Measurements from ENCODE around the gene HAUS3.
"Not testable (repeated sequence)": the region's sequence is repeated elsewhere in the genome, so short reads cannot be mapped to it uniquely, and the experiment has no call there.

Gene HAUS3

DNA sequence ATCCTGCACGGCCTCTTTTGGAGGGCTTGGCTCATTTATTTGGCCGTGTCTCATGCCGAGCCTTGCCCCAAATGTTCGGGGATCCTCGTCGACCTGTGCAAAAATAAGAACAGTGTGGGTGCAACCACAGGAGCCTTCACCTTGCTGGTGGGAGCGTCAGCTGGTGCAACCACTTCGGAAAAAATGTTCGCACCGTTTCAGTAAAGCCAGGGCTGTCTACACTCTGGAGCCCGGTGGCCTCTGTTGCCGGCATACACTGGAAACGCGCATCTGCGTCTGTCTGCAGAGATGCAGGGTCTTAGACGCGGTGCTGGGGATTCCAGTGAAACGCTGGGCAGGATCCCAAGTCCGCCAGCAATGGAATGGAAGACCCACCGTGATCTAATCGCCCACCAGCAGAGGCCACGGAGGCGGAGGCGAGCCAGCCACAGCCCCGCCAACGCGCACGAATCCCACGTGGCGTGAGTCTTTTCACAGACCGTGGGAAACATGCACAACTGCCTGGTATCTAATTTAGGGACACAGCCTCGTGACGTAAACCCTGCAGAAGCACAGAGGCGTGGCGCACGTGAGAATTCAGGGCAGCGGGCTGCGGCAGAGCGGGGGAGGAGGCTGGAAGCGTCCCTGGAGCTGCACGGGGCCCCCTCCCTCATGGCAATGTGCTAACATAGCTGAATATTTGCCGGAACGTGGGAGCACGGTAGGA lies 33.8 kb upstream of the HAUS3 start:
- no peak for DNase-seq (ENCODE audit: low read depth)

- DNase-seq (ENCODE audit: low read depth): not testable (repeated sequence)
Measured at GRCh38 chr4:2275044-2275397, 33.1 kb upstream of the HAUS3 start.

DNA sequence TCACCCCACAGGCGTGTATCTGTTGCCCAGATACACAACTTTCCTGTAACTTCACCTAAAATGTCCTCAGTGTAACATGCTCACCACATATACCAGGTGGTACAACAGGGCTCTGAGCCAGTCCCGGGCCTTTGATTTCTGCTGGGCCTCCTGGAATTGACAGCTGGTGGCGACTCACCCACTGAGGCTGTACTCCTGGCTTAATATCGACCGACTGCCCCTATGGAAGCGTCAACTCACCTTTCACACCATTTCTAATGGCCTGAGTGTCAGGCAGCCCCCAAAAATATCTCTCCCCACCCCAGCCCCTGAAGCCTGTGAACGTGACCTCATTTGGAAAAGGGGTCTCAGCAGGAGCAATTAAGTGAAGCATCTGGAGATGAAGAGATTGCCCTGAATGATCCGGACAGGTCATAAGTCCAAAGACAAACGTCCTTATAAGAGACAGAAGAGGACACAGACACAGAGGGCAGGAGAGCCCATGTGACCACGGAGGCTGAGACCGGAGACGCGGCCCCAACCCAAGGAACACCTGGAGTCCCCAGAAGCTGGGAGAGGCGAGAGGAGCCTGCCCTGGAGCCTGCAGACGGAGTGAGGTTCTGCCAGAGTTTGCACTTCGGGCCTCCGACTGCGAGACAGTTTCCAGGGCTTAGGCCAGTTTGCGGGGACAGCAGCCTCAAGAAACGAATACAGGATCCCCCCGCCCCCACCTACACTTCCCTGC lies 32.6 kb upstream of the HAUS3 start:
- DNase-seq (ENCODE audit: low read depth): no peak

DNA sequence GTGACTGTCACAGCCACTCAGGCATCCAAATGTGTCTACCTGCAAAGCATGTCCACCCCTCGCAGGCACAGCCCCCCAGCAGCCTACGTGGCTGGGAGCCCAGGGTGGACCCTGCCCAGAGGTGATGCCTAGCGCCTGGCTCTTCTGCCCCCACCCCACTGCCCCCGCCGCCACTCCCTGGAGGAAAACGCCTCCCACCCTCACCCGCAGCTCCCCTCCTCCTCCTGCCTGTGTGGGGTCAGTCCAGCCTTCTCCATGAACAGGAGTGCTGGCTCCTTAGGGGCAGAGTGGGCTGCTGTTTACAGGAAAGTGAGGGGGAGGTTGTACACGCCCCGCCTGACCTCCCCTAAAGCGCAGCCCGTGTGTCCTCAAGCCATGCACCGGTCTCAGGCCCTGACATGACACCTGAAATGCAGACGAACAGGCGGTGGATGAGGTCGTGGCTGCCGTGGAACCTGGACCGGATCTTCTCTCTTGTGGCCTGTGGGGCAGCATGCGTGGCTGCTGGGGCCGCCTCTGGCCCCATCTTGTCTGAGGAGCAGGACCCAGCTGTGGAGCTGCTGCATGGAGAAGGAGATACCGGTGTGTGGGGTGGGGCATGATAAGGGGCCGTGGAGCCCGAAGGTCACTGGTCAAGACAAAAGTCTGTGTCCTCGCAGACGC lies 31.9 kb upstream of the HAUS3 start:
- DNase-seq (ENCODE audit: low read depth): no peak

DNA sequence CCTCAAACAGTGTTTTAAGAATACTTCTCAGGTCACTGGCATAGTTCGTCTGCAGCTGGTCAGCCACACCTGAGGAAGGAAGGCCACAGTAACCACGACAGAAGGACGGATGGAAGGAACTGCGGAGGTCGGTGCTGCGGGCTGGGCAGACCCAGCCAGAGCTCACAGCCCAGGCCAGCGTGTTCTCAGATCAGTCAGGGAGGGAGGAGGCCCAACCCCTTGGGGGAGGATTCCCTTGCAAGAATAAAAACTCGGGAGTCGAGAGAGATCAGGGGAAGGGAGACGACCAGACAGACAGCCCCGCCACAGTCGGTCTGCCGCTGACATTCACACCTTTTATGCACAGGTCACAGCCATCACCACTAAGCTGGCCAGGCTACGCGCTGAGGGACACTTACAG lies 31.3 kb upstream of the HAUS3 start:
- DNase-seq (ENCODE audit: low read depth): no peak

- DNase-seq (ENCODE audit: low read depth): no peak
Measured at GRCh38 chr4:2272828-2273120, 30.9 kb upstream of the HAUS3 start.

GRCh38 chr4:2272026-2272827 lies 30.3 kb upstream of the HAUS3 start:
- no peak for DNase-seq (ENCODE audit: low read depth)

- no peak for DNase-seq (ENCODE audit: low read depth)
Measured at GRCh38 chr4:2271279-2272025, 29.5 kb upstream of the HAUS3 start.

DNA sequence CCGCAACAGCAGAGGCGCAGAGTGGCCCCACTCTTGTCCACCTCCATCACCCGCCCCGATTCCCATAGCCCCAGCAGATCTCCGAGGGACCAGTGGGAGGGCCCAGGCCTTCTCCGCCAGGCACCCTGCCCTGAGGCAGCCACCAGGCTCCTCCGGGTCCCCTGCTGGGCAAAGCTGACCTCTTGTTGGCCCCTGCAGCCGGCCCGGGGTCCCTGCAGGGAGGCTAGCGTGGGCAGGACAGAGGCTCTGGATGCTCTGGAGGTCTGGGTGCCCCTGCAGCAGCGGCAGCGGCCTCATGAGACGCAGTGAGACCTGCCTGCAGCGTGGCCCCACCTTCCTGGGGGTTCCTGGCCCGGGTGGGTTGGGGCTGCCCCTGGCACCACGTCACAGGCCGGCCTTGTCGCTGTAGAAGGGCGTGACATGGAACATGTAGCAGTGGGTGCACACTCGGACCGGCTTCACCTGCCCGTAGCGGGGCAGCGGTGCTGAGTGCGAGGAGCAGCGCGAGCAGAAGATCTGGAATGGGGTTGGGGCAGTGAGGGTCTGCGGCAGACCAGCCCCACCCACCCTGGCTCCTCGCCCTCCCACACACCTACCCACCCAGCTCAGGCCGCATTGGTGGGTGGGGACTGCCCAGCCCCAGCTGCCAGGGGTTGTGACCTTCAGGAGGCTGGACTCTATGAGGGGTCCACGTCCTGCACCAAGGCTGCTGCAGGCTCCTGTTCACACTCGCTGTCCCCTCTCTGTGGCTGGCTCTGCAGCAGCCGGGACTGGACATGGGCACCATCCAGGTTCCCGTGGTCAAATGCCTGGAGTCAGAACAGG lies 28.6 kb upstream of the HAUS3 start:
- DNase-seq (ENCODE audit: low read depth): no peak

DNA sequence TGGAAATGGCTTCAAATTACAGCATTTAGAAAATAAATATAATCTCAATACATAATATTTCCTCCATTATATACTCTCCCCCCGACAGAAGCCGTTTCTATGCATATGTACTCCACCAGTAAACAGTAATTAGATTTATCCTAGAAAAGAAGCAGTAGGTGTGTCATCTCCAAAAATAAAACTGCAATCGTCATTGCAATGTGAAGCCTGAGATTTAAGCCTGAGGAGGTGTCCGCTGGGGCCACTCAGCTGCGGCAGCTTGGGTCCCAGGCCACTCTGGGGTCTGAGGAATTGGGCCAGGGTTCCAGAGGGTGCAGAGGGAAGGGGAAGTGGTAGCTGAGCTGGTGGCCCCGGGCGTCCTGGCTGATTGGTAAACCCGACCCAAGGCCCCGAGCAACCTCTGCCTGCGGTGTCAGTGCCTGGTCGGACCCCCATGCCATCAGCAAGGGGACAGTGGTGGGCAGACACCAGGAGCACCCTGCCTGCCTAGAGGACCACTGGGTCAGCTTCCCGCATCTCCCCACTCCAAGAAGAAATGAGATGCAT lies 27.8 kb upstream of the HAUS3 start:
- no peak for DNase-seq (ENCODE audit: low read depth)

GRCh38 chr4:2269206-2269531 lies 27.2 kb upstream of the HAUS3 start:
- no peak for DNase-seq (ENCODE audit: low read depth)

- no peak for DNase-seq (ENCODE audit: low read depth)
Measured at GRCh38 chr4:2268357-2269205, 26.7 kb upstream of the HAUS3 start.

GRCh38 chr4:2267841-2268240 lies 25.9 kb upstream of the HAUS3 start:
- no peak for DNase-seq (ENCODE audit: low read depth)

DNA sequence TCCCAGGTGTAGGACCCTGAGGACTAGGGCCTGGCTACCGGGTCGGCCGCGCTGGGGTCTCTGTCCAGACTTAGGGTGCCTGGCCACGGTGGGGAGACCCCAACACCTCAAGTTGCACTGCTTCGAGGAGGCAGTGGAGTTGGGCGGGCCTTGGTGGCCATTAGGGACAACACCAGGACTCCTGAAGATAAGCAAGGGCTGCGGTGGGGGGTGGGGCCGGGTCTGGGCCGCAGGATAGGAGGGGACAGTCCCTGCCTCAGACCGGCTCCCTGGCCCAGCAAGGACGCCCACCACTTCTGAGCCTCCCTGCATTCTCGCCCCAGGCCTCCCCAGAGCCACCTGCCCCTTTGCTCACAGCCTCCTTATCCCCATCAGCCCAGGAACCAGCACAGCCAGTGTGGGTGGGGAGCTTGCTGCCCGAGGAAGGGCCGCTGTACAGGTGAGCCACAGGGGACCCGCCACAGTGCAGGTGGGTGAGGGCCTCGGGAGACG lies 25.4 kb upstream of the HAUS3 start:
- no peak for DNase-seq (ENCODE audit: low read depth)

- no peak for DNase-seq (ENCODE audit: low read depth)
Measured at GRCh38 chr4:2266821-2267220, 24.9 kb upstream of the HAUS3 start.

DNA sequence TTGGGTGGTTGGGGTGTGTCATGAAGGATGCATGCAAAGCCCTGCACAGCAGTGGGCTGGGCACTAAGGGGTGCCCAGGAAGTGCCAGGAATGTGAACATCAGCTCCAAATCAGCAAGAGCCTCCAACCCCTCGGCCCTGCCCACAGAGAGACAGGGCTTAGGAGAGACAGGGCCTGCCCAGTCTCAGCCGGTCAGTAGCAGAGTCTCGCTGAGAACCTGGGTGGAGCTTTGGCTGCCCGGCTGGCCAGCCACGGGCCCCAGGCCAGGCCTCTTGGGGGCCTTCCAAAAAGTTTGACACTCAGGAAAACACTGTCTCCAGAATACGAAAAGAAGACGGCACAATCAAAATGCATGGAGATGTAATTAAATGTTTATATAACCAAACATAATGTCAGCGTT lies 24.3 kb upstream of the HAUS3 start:
- DNase-seq (ENCODE audit: low read depth): no peak

DNA sequence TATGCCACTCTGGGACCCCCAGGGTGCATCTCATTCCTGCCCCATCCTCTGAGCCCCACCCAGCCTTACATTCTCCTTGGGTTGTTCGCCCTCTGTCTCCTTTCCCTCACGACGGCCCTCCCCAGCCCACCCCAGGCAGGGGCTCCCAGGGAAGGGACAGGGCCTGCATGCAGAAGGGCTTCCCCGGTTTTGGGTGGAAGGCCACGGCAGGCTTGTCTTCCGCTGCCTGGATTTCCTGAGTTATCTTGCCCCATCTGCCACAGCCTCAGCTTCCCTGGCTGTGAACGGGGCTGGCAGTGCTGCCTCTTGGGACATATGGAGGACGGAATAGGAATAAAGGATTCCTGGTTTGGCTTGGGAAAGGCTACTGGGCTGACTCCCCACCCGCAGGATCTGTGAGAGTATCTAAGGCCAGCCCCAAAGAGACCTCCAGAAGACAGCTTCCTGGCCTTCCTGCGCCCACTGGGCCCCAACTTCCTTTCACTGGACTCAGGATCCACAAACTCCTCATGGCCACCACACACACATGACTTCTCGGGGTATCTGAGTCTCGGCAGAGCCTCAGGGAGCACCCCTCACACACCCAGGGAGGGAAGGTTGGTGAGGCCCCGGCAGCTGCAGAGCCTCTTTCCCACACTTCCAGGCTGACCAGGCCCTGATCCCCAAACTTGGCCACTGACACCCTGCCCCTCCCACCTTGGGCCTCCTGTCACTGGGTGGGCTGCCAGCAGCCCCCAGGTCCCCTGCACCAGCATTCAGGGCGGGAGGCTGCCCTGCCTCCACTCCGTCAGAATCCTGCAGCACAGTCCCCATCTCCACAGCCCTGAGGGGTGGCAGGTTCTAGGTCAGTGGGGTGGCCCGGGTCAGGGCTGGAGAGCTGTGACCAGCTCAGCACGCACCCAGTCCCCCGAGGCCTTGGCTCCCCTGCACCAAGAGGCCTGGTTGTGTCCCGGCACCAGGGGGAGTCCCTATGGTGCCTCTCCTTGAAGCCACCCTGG lies 23.5 kb upstream of the HAUS3 start:
- no peak for DNase-seq (ENCODE audit: low read depth)

DNA sequence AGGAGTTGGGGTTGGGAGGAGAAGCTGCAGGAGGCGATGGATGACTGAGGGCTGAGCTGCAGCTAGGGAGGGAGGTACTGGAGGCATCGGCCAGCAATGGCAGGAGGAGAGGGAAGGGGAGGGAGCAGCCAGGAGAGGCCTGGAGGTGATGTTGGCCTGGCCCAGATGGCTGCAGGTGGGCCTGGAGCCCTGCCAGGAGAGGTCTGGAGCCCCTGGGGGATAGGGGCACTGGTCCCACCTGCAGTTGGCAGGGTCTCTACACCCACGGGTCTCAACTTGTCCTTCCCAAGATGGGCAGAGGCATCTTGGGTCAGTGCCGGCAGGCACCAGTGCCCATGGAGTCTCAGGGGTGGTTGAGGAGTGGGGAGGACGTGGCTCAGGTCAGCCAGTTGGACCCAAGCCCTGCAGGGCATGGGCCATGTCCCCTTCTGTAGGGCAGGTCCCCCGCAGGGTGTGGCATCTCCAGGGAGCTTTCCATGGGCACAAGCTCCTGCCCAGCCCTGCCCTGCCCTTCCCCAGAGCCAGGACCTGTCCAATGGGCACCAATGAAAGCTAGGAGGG lies 22.6 kb upstream of the HAUS3 start:
- no peak for DNase-seq (ENCODE audit: low read depth)
